Nephron progenitor cell (in vitro differentiated cells): ENCODE measurements around the gene FAM169A.
"Not testable (repeated sequence)": the region's sequence is repeated elsewhere in the genome, so short reads cannot be mapped to it uniquely, and the experiment has no call there.

ENCODE experiments used
- DNase-seq: peaks from one replicate; pipeline ENCODE4 v3.0.0; 2021
- H3K27ac Mint-ChIP-seq: 2 replicates; pipeline ENCODE4 v1.8.0; 2021; ENCODE audit warnings: mild to moderate bottlenecking, moderate library complexity, mixed read lengths
- H3K27me3 Mint-ChIP-seq: 2 replicates; pipeline ENCODE4 v1.8.0; 2021; ENCODE audit warnings: mild to moderate bottlenecking, low read depth, mixed read lengths; ENCODE audit not compliant: poor library complexity
- H3K36me3 Mint-ChIP-seq: 2 replicates; pipeline ENCODE4 v1.8.0; 2021; ENCODE audit warnings: low read depth, mixed read lengths
- H3K4me1 Mint-ChIP-seq: 2 replicates; pipeline ENCODE4 v1.8.0; 2021; ENCODE audit warnings: mixed read lengths
- H3K4me3 Mint-ChIP-seq: 2 replicates; pipeline ENCODE4 v1.8.0; 2021; ENCODE audit warnings: mild to moderate bottlenecking, moderate library complexity, mixed read lengths
- H3K9me3 Mint-ChIP-seq: 2 replicates; pipeline ENCODE4 v1.8.0; 2021; ENCODE audit warnings: mild to moderate bottlenecking, moderate library complexity, mixed read lengths
- CTCF ChIP-seq: fragments of 200-600 bp; sonication (generic); IDR thresholded peaks from 2 replicates; pipeline ENCODE4 v1.5.0; 2021; ENCODE audit warnings: antibody characterized with exemption

Gene FAM169A

DNA sequence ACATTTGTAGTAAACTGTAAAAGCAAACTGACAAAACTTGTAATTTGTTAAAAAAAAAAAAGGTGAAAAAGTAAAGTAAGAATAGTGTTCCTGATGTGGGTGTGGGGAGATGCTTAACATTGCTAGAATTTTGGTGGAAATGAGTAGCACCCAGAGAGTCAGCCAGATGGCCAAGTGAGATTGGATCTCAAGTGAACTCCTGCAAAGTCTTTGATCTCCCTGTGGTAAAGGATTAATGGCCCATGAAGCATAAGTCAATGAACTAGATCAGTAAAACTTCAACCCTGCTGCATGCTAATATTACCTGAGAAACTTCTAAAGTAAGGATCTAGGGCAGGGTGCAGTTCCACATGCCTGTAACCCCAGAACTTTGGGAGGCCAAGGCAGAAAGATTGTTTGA, 19.0 kb upstream of the FAM169A start:
- peaks cover 3% of the 10 kb centered on the region for H3K27me3 Mint-ChIP-seq
- TF ChIP-seq CTCF, result no peak
- no peak for DNase-seq
- H3K4me3 Mint-ChIP-seq, result no peak overlapping the region
- H3K9me3 Mint-ChIP-seq, result peaks cover 12% of the 10 kb centered on the region
- peaks cover 27% of the 10 kb centered on the region for H3K4me1 Mint-ChIP-seq
- H3K27ac Mint-ChIP-seq, result peak overlapping the region; percentile 55
- no peaks in the 10 kb centered on the region for H3K36me3 Mint-ChIP-seq

- not testable (repeated sequence) for H3K4me3 Mint-ChIP-seq, H3K9me3 Mint-ChIP-seq, H3K36me3 Mint-ChIP-seq, H3K27me3 Mint-ChIP-seq, DNase-seq
- peaks cover 18% of the 10 kb centered on the region for H3K4me1 Mint-ChIP-seq
- H3K27ac Mint-ChIP-seq, result peak overlapping the region; percentile 73
Measured at GRCh38 chr5:74882379-74883134, 16.4 kb upstream of the FAM169A start.

- no peaks in the 10 kb centered on the region for H3K27me3 Mint-ChIP-seq
- TF ChIP-seq CTCF, result no peak
- H3K27ac Mint-ChIP-seq, result no peak overlapping the region
- no peak overlapping the region for H3K4me3 Mint-ChIP-seq
- peaks cover 18% of the 10 kb centered on the region for H3K9me3 Mint-ChIP-seq
- H3K4me1 Mint-ChIP-seq, result peaks cover 17% of the 10 kb centered on the region
- DNase-seq, result no peak
- no peaks in the 10 kb centered on the region for H3K36me3 Mint-ChIP-seq
Measured at GRCh38 chr5:74877624-74878304, 11.6 kb upstream of the FAM169A start.

GRCh38 chr5:74875994-74876791, 10.0 kb upstream of the FAM169A start:
- peaks cover 12% of the 10 kb centered on the region for H3K4me1 Mint-ChIP-seq
- TF ChIP-seq CTCF, result no peak
- H3K4me3 Mint-ChIP-seq, result no peak overlapping the region
- no peak for DNase-seq
- no peaks in the 10 kb centered on the region for H3K27me3 Mint-ChIP-seq
- H3K36me3 Mint-ChIP-seq, result no peaks in the 10 kb centered on the region
- peaks cover 18% of the 10 kb centered on the region for H3K9me3 Mint-ChIP-seq
- peak overlapping the region; percentile 72 for H3K27ac Mint-ChIP-seq

- no peak for DNase-seq
- Mint-ChIP-seq H3K4me1 (peaks cover 20% of the 10 kb centered on the region), H3K36me3 (no peaks in the 10 kb centered on the region), H3K27me3 (no peaks in the 10 kb centered on the region), H3K4me3 (no peak overlapping the region), H3K27ac (no peak overlapping the region), H3K9me3 (peaks cover 14% of the 10 kb centered on the region)
- TF ChIP-seq CTCF, result no peak
Measured at GRCh38 chr5:74873525-74874249, 7.5 kb upstream of the FAM169A start.
